NCI-H82 treated with DMSO at 0.1 percent for 48 hours (cell line): ENCODE data around the gene SPO11.

ENCODE experiments used
- DNase-seq: peaks from one replicate; lab custom pipeline; 2025; ENCODE audit not compliant: unreplicated experiment; lab: John Stamatoyannopoulos, UW

SPO11 gene, protein sequence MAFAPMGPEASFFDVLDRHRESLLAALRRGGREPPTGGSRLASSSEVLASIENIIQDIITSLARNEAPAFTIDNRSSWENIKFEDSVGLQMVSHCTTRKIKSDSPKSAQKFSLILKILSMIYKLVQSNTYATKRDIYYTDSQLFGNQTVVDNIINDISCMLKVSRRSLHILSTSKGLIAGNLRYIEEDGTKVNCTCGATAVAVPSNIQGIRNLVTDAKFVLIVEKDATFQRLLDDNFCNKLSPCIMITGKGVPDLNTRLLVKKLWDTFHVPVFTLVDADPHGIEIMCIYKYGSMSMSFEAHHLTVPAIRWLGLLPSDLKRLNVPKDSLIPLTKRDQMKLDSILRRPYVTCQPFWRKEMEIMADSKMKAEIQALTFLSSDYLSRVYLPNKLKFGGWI

DNA sequence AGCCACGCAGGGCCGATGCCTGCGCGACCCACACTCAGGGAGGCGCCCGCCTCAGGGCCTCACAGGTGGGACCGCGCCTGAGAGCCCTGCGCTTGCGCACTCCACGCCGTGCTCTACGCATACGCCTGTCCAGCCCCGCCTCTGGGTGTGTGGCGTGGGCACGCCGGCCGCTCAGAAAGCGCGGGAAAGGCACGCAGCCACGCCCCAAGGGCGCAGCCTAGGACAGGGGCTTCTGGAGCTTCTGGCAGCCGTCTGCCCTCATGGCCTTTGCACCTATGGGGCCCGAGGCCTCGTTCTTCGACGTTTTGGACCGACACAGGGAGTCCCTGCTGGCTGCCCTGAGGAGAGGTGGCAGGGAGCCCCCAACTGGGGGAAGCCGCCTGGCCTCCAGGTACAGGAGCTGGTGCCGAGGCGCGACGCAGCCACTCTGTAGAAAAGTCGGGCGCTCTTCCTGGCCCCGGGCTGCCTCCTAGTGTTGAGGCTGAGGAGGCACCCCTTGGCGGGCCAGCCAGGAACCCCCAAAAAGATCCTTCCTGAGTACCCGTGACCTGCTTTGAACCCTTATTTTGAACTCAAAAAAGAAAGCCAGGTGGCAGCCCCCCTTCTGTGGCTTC is at the start of gene SPO11:
TSS of gene SPO11 (plus strand) at position 196 of the 614 bp plus-strand sequence. CDS start at position 261, 65 bp downstream.
- no peak for DNase-seq

DNA sequence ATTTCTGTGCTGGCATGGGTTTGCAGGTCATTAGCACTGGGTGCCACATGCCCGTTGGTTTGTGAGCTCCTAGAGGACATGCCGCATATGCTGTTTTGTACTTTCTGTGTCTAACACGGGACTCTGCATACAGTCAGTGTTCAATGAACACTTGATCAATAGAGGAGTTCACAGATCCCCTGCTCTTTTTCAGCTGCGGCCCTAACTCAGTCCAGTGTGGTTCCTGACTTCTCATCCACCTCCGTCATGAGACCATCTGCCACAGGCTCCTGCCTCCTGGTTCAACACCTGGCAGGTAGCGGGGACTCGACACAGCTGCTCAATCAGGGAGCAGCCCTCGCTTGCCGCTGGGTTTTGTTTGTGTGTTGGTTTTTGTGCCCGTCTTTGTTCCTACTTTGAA is 49.4 kb upstream of the SPO11 start:
- DNase-seq = no peak

DNA sequence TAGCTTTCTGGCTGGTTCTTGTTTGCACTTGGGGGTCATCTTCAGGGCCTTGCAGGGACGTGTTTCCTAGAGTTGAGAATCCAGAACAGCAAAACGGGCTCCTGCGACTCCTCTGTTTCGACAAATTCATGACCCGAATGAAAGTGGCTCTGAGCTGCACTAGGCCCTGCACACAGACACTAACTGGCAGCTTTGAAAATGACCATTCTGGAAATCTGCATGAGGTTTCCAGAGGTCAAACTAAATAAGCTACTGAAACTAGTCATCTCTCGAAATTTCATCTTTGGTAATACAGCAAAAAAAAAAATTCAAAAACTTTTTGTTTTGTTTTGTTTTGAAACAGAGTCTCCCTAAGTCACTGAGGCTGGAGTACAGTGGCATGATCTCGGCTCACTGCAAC is 47.7 kb upstream of the SPO11 start:
- no peak for DNase-seq

DNA sequence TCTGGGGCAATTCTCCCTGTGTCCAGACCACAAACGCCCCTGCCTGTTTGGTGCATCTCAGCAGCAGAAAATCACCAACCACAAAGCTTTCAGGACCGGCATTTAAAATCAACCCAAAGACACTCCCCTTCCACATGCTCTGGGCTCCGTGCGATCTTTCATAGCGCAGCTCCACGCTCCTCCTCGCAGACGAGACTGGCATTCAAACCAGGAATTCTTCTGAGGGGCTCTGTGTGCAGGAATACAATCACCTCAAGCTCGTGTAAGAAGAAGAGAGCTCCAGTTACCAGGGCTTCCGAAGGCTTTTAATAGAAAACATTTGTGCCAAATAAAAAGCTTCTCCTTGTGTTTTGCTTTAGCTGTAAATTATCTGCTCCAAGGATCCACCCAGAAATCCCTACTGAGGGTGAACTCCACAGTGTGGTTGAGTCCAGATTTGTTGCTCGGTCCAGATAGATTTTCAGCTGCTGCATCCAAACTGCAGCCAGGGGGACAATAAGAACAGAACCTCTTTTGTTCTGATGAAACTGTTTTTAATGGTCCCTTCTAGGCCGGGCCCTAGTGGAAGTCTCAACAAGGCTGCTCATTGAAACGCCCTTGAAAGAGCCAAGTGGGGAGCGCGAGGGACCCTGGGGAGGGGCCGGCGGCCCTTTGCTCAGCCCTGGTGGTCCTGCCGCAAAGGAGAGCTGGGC is 46.8 kb upstream of the SPO11 start:
- no peak for DNase-seq

DNA sequence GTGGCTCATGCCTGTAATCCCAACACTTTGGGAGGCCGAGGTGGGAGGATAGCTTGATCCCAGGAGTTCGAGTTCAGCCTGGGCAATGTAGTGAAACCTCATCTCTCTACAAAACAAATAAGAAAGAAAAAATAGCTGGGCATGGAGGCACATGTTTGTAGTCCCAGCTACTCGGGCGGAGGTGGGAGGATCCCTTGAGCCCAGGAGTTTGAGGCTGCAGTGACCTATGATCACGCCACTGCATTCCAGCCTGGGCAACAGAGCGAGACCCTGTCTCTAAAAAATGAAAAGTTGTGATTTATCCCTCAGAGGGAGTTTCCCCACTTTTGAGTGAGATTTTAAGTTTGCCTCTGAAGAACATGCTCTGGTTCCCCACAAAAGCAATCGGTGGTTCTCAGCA is 45.7 kb upstream of the SPO11 start:
- DNase-seq = no peak

DNA sequence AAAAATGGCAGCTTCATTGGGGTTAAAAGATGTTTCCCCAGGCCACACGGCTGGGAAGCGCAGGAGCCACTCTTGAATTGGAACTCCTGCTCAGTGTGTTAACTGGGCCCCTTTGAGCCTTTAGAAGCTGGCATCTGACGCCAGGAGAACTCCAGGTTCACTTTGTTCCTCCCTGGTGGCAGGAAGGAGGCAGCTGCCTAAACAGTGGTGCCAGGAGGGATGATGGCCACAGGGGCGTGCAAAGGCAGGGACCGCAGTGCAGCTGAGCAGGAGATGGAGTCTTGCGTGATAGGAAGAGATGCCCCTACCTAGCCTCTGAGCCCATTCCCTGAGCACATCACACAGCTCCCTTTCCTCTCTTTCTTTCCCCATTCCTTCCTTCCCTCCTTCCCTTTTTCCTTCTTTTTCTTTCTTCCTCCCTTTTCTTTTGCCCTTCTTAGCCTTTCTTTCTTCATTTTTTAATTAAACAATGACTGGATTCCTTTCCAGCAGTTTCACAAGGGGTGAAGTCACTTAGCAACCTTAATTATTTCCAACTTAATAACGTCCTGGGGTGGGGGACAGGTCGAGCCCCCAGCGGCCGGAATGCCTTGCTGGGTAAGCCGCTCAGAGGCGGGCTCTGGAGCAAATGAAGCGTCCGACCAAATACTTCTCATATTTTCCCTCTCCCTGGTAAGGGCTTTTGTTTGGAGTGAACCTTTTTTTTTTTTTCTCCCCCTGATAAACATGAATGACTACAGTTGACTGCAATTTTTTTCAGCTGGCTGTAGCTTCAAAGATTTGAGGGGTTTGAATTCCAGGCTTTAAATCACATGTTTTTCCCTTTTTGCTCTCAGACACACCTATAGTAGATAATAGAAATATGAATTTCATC is 42.4 kb upstream of the SPO11 start:
- no peak for DNase-seq

DNA sequence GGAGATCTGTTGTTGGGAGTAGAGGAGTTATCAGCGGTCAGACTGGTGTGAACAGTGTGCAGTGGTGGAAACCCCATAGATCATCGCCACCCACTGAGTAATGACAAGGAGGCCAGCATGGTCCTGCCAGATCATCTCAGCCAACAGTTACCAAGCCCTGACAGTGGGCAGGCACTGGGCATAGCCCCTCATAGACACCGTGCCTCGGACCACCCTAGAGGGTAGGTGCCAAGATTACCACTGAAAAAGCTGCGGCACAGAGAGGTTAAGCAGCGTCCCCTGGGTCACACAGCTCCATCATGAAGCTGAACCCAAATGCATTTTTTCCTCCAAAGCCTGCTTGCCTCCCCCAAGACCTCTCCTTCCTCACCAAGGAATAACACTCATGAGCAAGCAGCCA is 41.7 kb upstream of the SPO11 start:
- DNase-seq = no peak

DNA sequence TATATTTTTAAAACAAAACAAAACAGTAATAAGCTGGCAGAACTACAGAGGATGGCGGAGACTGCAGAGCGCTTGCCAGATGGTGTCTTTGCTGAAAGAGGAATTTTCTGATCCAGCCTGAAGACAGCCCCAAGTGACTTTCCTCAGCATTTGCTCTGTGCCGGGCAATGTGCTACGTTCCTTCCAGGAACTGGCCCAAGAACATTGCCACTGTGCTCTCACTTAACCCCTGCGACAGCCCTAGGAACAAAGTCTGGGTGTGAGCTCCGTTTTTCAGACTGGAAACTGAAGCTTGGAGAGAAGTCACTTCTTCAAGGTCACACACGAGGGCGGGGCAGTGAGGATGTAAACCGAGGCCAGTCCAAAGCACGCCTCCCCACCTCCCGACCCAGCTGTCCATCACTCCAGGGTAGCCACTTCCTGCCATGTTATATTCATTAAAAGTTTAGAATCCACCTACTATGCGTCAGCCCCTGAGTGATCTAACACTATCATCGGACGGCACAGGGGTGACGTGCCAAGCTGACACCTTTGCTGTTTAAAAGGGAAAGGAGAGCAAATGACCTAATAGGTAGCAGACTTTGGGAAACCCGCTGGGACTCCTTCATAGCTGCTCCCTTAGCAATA is 40.8 kb upstream of the SPO11 start:
- no peak for DNase-seq

DNA sequence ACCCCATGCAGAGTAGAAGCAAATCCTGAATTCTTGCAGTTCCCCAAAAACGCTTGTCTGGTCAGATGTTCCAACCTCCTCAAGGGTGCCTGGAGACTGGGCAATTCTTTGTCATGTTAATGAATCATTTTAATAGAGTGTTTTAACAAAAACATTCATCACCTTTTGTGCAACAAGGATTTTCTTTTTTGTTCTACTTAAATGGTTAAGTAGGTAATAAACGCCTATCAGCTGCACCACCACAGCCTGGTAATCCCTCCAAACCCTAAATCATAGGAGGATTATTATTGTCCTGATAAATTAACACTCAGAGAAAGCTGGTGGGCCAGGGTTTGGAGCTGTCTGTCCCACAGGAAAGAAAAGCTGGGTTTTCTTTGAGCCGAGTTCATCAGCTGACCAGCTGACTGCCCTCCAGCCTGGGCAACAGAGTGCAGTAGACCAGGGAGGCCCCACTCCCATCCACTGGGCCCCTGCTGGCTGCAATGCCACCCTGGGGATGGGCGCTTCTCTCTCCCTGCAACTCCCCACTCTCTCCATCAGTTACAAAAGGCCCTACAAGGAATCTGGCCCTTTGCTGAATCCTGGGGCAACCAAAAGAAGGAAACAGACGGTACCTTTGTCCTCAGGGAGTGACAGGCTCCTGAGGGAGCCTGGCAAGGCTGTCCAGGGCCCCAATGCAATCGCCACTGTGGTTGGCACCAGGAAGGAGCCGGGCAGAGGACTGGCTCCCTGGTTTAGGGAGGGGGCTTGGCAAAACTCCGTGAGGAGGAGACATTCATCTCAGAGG is 40.0 kb upstream of the SPO11 start:
- DNase-seq = peak; percentile 6

DNA sequence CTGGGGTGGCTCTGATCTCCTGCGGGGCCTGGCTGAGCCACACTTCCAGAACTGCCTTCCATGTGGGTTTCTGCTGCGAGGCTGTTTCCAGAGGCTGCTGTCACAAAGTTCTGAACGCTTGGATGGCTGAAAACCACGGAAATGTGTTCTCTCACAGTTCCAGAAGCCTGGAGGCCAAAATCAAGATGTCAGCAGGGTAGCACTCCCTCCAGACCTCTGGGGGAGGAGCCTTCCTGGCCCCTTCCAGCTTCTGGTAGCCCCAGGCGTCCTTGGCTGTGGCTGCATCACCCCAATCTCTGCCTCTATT is 39.5 kb upstream of the SPO11 start:
- DNase-seq = no peak

DNA sequence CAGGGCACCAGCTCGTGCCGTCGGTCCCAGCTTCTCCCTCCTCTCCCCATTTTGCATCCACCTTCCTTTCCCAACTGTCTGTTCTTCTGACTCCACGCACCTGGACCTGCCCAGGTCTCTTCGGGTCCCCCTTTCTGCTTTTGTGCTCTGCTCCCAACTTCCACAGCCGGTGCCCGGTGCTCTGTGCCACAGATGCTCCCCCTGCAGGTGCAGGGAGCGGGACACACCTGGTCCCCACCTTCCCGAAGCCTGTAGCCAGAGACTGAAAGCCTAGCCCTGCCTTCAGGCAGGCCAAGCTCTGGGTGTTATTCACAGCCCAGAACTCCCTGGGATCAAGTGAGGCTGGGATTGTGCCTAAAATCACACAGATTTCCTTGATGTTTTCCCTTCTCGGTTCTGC is 38.6 kb upstream of the SPO11 start:
- DNase-seq = no peak

DNA sequence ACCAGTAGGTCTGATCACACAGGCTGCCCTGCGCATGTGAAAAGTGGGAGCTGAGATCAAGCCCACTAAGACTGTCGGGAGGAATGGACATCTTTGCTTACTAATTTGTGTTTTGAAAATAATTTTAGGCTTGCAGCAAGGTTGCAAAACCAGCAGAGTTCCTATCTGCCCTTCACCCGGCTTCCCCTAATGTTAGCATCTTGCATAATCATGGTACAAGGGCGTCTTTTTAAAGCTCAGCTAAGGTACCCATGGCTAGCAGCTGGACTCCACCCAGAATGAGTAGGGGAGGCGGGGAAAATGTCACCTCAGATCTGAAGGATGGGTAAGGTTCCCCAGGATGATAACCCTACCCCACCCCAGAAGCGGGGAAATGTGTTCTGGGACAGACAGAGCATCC is 37.9 kb upstream of the SPO11 start:
- DNase-seq = no peak

DNA sequence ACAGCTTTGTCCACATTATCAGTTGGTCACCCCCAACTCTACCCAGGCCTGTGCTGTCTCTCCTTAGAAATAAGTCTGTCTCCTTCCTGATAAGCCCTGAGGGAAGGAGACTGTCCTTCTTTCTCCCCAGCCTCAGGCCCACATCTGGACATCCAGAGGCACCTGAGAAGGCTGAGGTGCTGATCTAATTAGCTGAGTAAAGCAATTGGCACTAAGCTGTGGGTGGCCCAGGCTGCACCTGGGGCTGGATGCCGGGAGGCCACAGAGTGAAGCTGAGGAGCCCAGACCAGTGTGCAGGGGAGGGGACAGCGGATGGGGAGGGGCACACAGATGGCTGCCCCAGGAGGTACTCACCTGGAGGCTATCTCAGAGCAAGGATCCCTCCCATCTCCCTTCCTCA is 37.0 kb upstream of the SPO11 start:
- no peak for DNase-seq

DNA sequence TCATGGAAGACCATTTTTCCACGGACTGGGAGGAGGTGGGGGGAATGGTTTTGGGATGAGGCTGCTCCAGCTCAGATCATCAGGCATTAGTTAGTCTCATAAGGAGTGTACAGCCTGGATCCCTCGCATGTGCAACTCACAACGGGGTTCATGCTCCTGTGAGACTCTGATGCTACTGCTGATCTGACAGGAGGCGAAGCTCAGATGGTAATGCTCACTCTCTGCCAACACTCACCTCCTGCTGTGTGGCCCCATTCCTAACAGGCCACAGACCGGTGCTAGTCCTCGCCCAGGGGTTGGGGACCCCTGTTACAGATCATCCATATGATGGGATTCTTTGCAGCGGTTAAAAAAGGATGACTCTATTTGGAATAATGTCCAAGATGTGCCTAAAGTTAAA is 35.6 kb upstream of the SPO11 start:
- no peak for DNase-seq

DNA sequence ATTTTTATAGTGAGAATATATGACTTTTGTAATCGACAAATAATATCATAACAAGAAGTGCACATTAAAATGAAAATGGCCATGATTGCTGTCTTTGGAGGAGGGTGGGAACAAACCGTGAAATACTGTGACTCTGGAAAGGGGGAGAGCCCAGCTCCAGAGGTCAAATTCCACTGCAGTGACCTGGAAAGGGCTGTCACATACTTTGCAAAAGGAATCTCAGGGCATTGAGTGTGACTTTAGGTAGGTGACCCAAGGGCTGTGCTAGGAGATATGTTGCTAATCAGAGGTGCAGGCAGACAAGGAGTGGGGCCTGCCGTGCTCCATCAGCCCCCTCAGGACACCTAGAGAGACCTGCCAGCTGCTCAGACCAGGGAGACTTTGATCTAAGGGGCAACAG is 35.1 kb upstream of the SPO11 start:
- DNase-seq = no peak

DNA sequence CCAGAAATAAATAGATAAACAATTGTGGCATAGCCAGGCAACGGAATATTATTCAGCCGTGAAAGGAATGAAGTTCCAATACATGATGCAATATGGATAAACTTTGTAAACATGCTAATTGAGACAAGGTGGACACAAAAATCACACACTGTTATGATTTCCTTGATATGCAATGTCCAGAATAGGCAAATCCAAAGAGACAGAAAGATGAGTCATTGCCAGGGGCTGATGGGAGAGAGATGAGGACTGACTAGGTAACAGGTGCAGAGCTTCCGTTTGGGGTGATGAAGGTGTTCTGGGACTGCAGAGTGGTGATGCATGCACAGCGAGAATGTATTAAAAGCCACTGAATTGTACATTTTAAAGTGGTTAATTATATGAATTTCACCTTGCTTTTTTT is 31.1 kb upstream of the SPO11 start:
- no peak for DNase-seq

DNA sequence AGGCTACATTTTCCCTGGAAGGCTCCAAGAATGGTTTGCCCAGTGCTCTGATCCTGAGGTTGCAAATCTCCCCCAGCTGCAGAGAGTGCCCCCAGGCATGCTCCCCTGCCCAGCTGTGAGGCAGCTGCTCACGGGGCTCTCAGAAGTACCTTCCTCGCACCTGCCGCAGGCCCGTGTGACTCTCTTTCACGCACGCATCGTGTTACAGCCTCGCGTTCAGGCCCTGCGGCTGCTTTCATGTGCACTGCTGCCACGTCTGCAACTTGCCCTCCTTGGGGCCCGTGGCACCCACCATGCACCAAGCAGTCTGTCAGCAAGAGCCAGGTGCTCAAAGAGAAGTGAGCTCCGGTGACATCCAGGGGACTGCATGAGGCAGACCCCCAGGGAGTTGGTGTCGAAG is 28.6 kb upstream of the SPO11 start:
- DNase-seq = no peak

DNA sequence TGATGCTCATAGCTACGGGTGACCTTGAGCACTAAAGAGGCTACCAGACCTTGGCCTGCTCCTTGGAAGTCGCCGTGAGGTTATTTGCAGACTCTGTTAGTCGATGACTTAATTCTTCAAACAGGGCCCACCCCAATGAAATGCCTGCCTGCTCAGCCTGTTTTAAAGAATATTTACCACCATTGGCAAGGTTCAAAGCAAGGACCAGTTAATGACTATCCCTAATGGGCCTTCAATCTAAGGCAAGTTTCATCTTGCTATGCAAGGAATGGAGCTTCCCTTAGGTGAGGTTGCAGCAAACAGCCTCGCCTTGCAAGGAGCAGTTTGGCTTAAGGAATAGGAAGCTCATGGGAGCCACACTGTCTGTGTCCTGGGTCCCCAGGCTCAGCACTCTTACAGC is 22.9 kb upstream of the SPO11 start:
- DNase-seq = no peak

DNA sequence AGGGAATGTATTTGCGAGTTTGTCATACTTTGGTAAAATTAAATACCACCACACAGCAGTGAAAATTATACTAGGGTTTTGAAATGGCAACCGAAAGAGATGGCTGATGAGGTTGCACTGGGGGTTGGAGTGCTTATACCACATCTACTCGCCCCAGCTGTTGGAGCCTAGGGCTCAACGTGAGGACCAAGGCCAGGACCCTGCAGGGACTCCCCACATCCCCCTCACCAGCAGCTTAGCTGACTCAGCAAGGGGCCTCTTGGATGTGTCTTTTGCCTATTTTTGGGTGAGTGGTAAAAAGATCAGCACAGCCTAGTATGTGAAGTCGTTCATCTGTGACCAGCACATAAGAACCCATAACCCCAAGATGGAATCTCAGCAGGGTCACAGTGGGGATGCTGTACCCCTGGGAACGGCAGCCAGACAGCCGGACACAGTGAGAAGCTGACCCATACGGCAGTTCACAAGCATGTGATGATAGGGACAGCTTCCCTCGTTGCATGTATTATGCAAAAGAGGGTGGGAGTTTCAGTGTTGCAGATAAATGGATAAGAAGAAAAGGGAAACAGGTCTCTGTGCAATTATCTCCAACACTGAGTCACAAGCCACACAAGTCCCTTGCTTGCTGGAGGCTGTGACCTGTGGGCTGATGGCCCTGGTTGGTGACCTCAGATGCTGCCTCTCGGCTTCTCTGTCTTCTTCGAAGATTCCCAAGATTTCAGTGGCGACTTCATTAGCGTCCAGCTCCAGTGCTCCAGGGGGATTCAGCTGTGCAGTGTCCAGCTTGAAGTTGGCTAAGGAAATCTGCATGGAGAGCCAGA is 20.9 kb upstream of the SPO11 start:
- no peak for DNase-seq
